ENCODE data around the gene TNS1. TPM values are rescaled to one million over a fixed set of nuclear protein-coding genes. Genes with fewer than 3 reads are reported as not detected.

TNS1 gene
- polyA plus RNA-seq, 3 donors, result 60.6 to 72.4 (median 62.7) TPM

GRCh38 chr2:217805668-217806481 lies 196.9 kb downstream of the TNS1 start:
- no peak for DNase-seq (ENCODE audit: extremely low read depth in 1 of 11, low read depth in 9 of 11, low spot score in 4 of 11)

- no peak for DNase-seq (ENCODE audit: extremely low read depth in 1 of 11, low read depth in 9 of 11, low spot score in 4 of 11)
These were observed 197.8 kb downstream of the TNS1 start for GRCh38 chr2:217804791-217805667.

DNA sequence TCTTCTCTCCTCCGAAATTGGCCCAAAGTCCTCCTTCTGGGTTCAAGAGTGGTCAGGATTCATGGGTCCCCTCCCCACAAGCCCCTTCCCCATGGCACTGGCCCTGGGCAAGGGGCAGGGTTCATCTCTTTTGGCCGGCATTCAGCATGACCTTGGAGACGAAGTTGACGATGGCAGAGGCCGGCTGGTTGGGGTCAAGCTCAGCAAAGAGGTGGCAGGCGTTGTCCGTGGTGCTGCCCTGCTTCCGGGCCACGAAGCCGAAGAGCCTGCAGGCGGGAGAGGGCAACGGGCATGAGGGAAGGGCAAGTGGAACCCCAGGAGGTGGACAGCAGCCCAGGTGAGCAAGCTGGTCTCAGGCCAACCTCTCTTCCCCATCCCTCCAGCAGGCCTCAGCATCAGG lies 198.5 kb downstream of the TNS1 start:
- no peak for DNase-seq (ENCODE audit: extremely low read depth in 1 of 11, low read depth in 9 of 11, low spot score in 4 of 11)

- DNase-seq (ENCODE audit: extremely low read depth in 1 of 11, low read depth in 9 of 11, low spot score in 4 of 11), result no peak
These were observed 199.2 kb downstream of the TNS1 start for GRCh38 chr2:217803653-217803960.

- DNase-seq (ENCODE audit: extremely low read depth in 1 of 11, low read depth in 9 of 11, low spot score in 4 of 11), result no peak
These were observed 199.7 kb downstream of the TNS1 start for GRCh38 chr2:217802876-217803652.

DNA sequence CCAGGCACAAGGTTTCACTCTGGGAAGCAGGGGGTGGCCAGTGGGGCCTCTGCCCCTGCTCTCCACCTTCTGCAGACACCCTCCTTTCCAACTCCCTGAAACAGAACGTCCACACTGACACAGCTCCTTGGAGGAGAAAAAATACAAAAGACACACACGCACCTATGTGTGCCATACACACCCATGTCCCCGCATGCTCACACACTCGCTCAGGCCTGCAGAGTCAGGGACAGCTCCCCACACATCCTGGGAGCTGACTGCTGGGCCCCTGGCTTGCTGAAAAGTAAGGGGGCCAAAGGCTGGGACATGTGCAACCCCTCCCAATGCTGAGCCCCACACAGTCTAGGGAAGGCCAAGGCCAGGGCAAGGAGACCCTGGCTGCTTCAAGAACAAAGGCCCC lies 200.5 kb downstream of the TNS1 start:
- DNase-seq (ENCODE audit: extremely low read depth in 1 of 11, low read depth in 9 of 11, low spot score in 4 of 11), result no peak

DNA sequence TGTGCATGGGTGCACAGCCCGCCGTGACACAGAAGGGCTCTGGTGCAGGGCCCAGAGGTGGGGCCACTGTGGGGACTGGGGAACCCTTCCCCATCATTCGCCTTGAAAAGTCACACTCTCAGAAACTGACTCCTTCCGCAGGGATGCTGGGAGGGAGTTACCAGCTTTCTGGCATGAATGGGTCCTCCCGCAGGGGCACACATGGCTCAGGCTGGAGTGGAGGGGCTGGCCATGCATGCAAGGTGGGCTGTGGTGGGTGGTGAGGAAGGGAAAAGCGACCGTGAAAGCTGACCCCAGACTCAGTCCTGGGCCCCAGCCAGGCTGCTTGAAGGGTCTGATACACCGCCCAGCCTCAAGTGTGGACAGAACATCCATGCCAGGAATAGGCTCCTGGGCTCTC lies 201.1 kb downstream of the TNS1 start:
- no peak for DNase-seq (ENCODE audit: extremely low read depth in 1 of 11, low read depth in 9 of 11, low spot score in 4 of 11)

- no peak for DNase-seq (ENCODE audit: extremely low read depth in 1 of 11, low read depth in 9 of 11, low spot score in 4 of 11)
These were observed 201.7 kb downstream of the TNS1 start for GRCh38 chr2:217801115-217801531.

GRCh38 chr2:217800433-217801114 lies 202.2 kb downstream of the TNS1 start:
- DNase-seq (ENCODE audit: extremely low read depth in 1 of 11, low read depth in 9 of 11, low spot score in 4 of 11), result no peak

GRCh38 chr2:217799563-217800432 lies 203.0 kb downstream of the TNS1 start:
- DNase-seq (ENCODE audit: extremely low read depth in 1 of 11, low read depth in 9 of 11, low spot score in 4 of 11), result no peak

GRCh38 chr2:217798743-217799562 lies 203.8 kb downstream of the TNS1 start:
- DNase-seq (ENCODE audit: extremely low read depth in 1 of 11, low read depth in 9 of 11, low spot score in 4 of 11), result no peak

- no peak for DNase-seq (ENCODE audit: extremely low read depth in 1 of 11, low read depth in 9 of 11, low spot score in 4 of 11)
These were observed 204.6 kb downstream of the TNS1 start for GRCh38 chr2:217798191-217798590.

GRCh38 chr2:217797661-217798069 lies 205.1 kb downstream of the TNS1 start:
- DNase-seq (ENCODE audit: extremely low read depth in 1 of 11, low read depth in 9 of 11, low spot score in 4 of 11), result no peak

DNA sequence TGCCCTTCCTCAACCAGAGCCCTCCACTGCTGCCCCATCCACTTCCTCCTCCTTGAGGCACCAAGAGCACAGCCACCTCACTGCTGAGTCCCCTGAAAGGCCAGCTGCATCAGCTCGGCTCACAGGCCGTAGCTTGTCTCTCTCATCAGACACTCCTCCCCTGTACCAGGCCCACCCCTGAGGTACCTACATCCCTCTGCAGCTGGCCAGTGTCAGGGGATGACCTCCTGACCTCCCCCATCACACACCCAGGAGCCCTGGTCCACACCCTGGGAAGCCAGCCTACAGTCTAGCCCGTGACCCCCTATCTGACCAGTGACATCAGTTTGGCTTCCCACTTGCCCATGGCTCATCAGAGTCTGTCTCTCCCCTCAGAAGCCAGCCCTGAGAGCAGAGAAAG lies 205.6 kb downstream of the TNS1 start:
- no peak for DNase-seq (ENCODE audit: extremely low read depth in 1 of 11, low read depth in 9 of 11, low spot score in 4 of 11)

DNA sequence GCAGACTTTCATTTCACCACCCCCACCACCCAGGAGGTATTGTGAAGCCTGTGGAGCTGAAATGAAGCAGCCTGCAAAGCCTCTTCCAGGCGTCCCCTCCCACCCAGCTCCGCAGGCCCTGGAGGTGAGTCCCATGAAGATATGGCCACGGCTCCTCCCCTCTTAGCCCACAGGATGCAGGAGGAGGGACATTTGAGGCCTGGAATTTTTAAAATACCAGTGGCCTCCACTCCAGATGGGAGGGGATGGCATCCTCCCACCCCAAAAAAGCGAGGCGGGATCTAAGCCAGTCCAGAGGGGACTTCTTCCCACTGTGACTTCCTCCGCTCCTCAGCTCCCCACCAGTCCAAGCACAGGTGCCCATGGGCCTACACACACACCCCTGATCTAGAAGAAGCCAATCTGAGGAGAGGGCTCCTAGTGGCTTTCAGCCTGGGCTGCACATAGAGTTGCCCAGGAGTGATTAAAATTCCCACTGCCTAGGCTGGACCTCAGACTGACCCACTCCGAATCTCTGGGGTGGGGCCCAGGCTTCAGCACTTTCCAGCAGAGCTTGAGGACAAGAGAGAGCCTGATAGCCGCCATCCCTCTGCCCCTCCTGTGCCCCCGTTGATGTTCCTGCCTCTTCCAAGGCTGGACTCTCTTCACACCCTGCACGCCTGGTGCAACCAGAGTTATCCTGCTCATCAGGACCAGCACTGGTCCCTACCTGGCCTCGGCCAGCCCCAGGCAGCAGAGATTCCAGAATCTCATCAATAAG lies 206.9 kb downstream of the TNS1 start:
- DNase-seq (ENCODE audit: extremely low read depth in 1 of 11, low read depth in 9 of 11, low spot score in 4 of 11), result no peak

DNA sequence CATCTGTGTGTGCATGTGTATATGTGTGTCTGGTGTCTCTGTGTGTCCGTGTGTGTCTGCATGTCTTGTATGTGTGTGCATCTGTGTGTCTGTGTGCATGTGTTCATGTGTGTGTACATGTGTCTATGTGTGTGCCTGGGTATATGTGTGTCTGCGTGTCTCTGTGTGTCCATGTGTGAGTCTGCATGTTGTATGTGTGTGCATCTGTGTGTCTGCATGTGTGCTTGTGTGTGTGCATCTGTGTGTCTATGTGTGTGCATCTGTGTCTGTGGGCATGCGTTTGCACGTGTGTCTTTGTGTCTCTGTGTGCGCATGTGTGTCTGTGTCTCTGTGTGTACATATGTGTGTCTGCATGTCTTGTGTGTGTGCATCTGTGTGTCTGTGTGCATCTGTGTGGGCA lies 207.7 kb downstream of the TNS1 start:
- DNase-seq (ENCODE audit: extremely low read depth in 1 of 11, low read depth in 9 of 11, low spot score in 4 of 11), result no peak

All from renal cortex interstitium (tissue), 11 donors.